Measurements from ENCODE around the gene FIGNL1.

Gene FIGNL1

GRCh38 chr7:50413561-50413960 is 36.6 kb downstream of the FIGNL1 start:
- H3K9ac ChIP-seq (ENCODE audit: low read length in 2 of 2): no peak overlapping the region
- no peak overlapping the region for H3K27ac ChIP-seq (ENCODE audit: low read length)
- no peaks in the 10 kb centered on the region for H3K27me3 ChIP-seq (ENCODE audit: control insufficient read depth in 1 of 2, insufficient read depth in 2 of 2, low read length in 2 of 2)
- H3K36me3 ChIP-seq (ENCODE audit: control insufficient read depth in 2 of 2, insufficient read depth in 2 of 2, low read length in 2 of 2): no peaks in the 10 kb centered on the region
- no peak overlapping the region for H3K4me3 ChIP-seq (ENCODE audit: low read length in 2 of 2)
- H3K4me1 ChIP-seq (ENCODE audit: control insufficient read depth, insufficient read depth, low read length): no peaks in the 10 kb centered on the region
- no peaks in the 10 kb centered on the region for H3K9me3 ChIP-seq (ENCODE audit: control insufficient read depth in 2 of 2, low read length in 2 of 2)

GRCh38 chr7:50412973-50413372 is 37.2 kb downstream of the FIGNL1 start:
- H3K9ac ChIP-seq (ENCODE audit: low read length in 2 of 2): no peak overlapping the region
- H3K4me3 ChIP-seq (ENCODE audit: low read length in 2 of 2): no peak overlapping the region
- H3K27ac ChIP-seq (ENCODE audit: low read length): no peak overlapping the region
- H3K36me3 ChIP-seq (ENCODE audit: control insufficient read depth in 2 of 2, insufficient read depth in 2 of 2, low read length in 2 of 2): no peaks in the 10 kb centered on the region
- no peaks in the 10 kb centered on the region for H3K9me3 ChIP-seq (ENCODE audit: control insufficient read depth in 2 of 2, low read length in 2 of 2)
- no peaks in the 10 kb centered on the region for H3K4me1 ChIP-seq (ENCODE audit: control insufficient read depth, insufficient read depth, low read length)
- no peaks in the 10 kb centered on the region for H3K27me3 ChIP-seq (ENCODE audit: control insufficient read depth in 1 of 2, insufficient read depth in 2 of 2, low read length in 2 of 2)

DNA sequence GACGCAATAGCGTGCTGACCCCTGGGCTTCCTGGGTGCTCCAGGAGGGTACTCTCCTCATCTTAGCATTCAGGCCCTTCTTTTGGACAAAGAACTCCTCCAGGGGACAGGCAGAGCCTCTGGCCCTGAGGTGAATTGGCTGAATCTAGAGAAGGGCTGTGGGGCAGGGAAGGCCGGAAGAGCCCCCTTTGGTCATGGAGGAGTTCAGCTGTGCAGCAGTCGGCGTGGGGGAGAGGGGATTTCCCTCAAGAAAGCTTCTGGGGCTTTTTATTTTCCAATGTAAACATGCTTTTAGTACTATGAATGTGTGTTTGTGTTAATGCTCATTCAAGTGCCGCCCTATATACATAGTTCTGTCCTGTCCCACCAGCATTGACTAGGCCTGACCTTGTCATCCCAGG is 38.8 kb downstream of the FIGNL1 start:
- Histone ChIP-seq H3K4me3 (ENCODE audit: low read length in 2 of 2) (no peak overlapping the region), H3K9me3 (ENCODE audit: control insufficient read depth in 2 of 2, low read length in 2 of 2) (no peaks in the 10 kb centered on the region), H3K27ac (ENCODE audit: low read length) (no peak overlapping the region), H3K9ac (ENCODE audit: low read length in 2 of 2) (no peak overlapping the region), H3K36me3 (ENCODE audit: control insufficient read depth in 2 of 2, insufficient read depth in 2 of 2, low read length in 2 of 2) (no peaks in the 10 kb centered on the region), H3K4me1 (ENCODE audit: control insufficient read depth, insufficient read depth, low read length) (no peaks in the 10 kb centered on the region), H3K27me3 (ENCODE audit: control insufficient read depth in 1 of 2, insufficient read depth in 2 of 2, low read length in 2 of 2) (peaks cover 0 to 8% of the 10 kb centered on the region in 2 donors)

GRCh38 chr7:50409856-50410745 is 40.0 kb downstream of the FIGNL1 start:
- H3K27ac ChIP-seq (ENCODE audit: low read length): no peak overlapping the region

DNA sequence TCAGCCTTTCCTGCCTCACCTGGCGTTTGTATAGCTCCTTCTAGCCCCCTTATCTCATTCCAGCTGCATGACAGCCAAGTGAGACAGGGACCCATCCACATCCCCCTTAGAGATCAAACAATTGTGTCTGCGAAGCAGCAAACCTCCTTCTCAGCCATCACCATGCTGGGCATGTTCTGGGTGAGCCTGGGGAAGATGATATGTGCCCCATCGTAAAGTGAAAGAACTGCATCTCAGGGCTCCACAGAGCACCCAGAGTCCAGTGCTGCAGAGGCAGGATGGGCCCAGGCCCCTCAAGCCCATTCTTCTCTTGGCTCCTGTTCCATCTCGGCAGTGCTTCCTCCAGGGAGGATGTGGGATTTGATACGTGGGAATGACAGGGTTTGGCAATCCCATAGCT is 43.2 kb downstream of the FIGNL1 start:
- Histone ChIP-seq H3K27ac (ENCODE audit: low read length) (no peak overlapping the region), H3K9me3 (ENCODE audit: control insufficient read depth in 2 of 2, low read length in 2 of 2) (no peaks in the 10 kb centered on the region), H3K4me1 (ENCODE audit: control insufficient read depth, insufficient read depth, low read length) (no peaks in the 10 kb centered on the region), H3K36me3 (ENCODE audit: control insufficient read depth in 2 of 2, insufficient read depth in 2 of 2, low read length in 2 of 2) (no peaks in the 10 kb centered on the region), H3K9ac (ENCODE audit: low read length in 2 of 2) (no peak overlapping the region), H3K4me3 (ENCODE audit: low read length in 2 of 2) (no peak overlapping the region), H3K27me3 (ENCODE audit: control insufficient read depth in 1 of 2, insufficient read depth in 2 of 2, low read length in 2 of 2) (peaks cover 0 to 13% of the 10 kb centered on the region in 2 donors)

More at GRCh38 chr7:50409856-50410745, 40.0 kb downstream of the FIGNL1 start:
- no peaks in the 10 kb centered on the region for H3K9me3 ChIP-seq (ENCODE audit: control insufficient read depth in 2 of 2, low read length in 2 of 2)
- no peak overlapping the region for H3K9ac ChIP-seq (ENCODE audit: low read length in 2 of 2)
- H3K4me3 ChIP-seq (ENCODE audit: low read length in 2 of 2): no peak overlapping the region
- no peaks in the 10 kb centered on the region for H3K36me3 ChIP-seq (ENCODE audit: control insufficient read depth in 2 of 2, insufficient read depth in 2 of 2, low read length in 2 of 2)
- H3K27me3 ChIP-seq (ENCODE audit: control insufficient read depth in 1 of 2, insufficient read depth in 2 of 2, low read length in 2 of 2): peaks cover 0 to 10% of the 10 kb centered on the region in 2 donors
- no peaks in the 10 kb centered on the region for H3K4me1 ChIP-seq (ENCODE audit: control insufficient read depth, insufficient read depth, low read length)

GRCh38 chr7:50405221-50405620 is 44.9 kb downstream of the FIGNL1 start:
- no peaks in the 10 kb centered on the region for H3K36me3 ChIP-seq (ENCODE audit: control insufficient read depth in 2 of 2, insufficient read depth in 2 of 2, low read length in 2 of 2)
- H3K27me3 ChIP-seq (ENCODE audit: control insufficient read depth in 1 of 2, insufficient read depth in 2 of 2, low read length in 2 of 2): peaks cover 0 to 20% of the 10 kb centered on the region in 2 donors
- no peaks in the 10 kb centered on the region for H3K9me3 ChIP-seq (ENCODE audit: control insufficient read depth in 2 of 2, low read length in 2 of 2)
- H3K4me3 ChIP-seq (ENCODE audit: low read length in 2 of 2): no peak overlapping the region
- no peak overlapping the region for H3K9ac ChIP-seq (ENCODE audit: low read length in 2 of 2)
- no peaks in the 10 kb centered on the region for H3K4me1 ChIP-seq (ENCODE audit: control insufficient read depth, insufficient read depth, low read length)
- H3K27ac ChIP-seq (ENCODE audit: low read length): no peak overlapping the region

- Histone ChIP-seq H3K27ac (ENCODE audit: low read length) (no peak overlapping the region), H3K4me1 (ENCODE audit: control insufficient read depth, insufficient read depth, low read length) (no peaks in the 10 kb centered on the region), H3K9me3 (ENCODE audit: control insufficient read depth in 2 of 2, low read length in 2 of 2) (no peaks in the 10 kb centered on the region), H3K4me3 (ENCODE audit: low read length in 2 of 2) (no peak overlapping the region), H3K36me3 (ENCODE audit: control insufficient read depth in 2 of 2, insufficient read depth in 2 of 2, low read length in 2 of 2) (no peaks in the 10 kb centered on the region), H3K27me3 (ENCODE audit: control insufficient read depth in 1 of 2, insufficient read depth in 2 of 2, low read length in 2 of 2) (peaks cover 0 to 20% of the 10 kb centered on the region in 2 donors), H3K9ac (ENCODE audit: low read length in 2 of 2) (no peak overlapping the region)
Observed at GRCh38 chr7:50404392-50404791, 45.8 kb downstream of the FIGNL1 start.

DNA sequence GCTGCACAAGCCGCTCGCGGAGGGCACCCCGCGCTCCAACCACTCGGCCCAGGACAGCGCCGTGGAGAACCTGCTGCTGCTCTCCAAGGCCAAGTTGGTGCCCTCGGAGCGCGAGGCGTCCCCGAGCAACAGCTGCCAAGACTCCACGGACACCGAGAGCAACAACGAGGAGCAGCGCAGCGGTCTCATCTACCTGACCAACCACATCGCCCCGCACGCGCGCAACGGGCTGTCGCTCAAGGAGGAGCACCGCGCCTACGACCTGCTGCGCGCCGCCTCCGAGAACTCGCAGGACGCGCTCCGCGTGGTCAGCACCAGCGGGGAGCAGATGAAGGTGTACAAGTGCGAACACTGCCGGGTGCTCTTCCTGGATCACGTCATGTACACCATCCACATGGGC is 50.0 kb downstream of the FIGNL1 start:
- Histone ChIP-seq H3K36me3 (ENCODE audit: control insufficient read depth in 2 of 2, insufficient read depth in 2 of 2, low read length in 2 of 2) (no peaks in the 10 kb centered on the region), H3K9me3 (ENCODE audit: control insufficient read depth in 2 of 2, low read length in 2 of 2) (no peaks in the 10 kb centered on the region), H3K27me3 (ENCODE audit: control insufficient read depth in 1 of 2, insufficient read depth in 2 of 2, low read length in 2 of 2) (peaks cover 0 to 14% of the 10 kb centered on the region in 2 donors), H3K4me1 (ENCODE audit: control insufficient read depth, insufficient read depth, low read length) (no peaks in the 10 kb centered on the region), H3K27ac (ENCODE audit: low read length) (no peak overlapping the region), H3K9ac (ENCODE audit: low read length in 2 of 2) (no peak overlapping the region), H3K4me3 (ENCODE audit: low read length in 2 of 2) (no peak overlapping the region)

DNA sequence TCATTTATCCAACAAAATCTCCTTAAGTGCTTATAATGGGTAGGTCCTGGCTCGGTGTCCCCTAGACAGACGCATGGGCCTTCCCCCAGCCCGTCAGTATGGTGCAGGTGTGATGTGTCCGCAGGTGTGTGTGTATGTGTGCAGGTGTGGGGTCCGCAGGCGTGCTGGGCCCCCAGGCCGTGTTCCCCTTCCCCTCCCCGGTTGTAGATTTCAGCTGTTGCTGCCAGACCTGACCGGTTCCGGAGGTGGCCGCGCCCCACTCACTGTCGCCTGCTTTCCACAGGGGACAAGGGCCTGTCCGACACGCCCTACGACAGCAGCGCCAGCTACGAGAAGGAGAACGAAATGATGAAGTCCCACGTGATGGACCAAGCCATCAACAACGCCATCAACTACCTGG is 50.5 kb downstream of the FIGNL1 start:
- Histone ChIP-seq H3K27ac (ENCODE audit: low read length) (no peak overlapping the region), H3K36me3 (ENCODE audit: control insufficient read depth in 2 of 2, insufficient read depth in 2 of 2, low read length in 2 of 2) (no peaks in the 10 kb centered on the region), H3K9me3 (ENCODE audit: control insufficient read depth in 2 of 2, low read length in 2 of 2) (no peaks in the 10 kb centered on the region), H3K4me3 (ENCODE audit: low read length in 2 of 2) (no peak overlapping the region), H3K9ac (ENCODE audit: low read length in 2 of 2) (no peak overlapping the region), H3K4me1 (ENCODE audit: control insufficient read depth, insufficient read depth, low read length) (no peaks in the 10 kb centered on the region), H3K27me3 (ENCODE audit: control insufficient read depth in 1 of 2, insufficient read depth in 2 of 2, low read length in 2 of 2) (peaks cover 0 to 14% of the 10 kb centered on the region in 2 donors)

DNA sequence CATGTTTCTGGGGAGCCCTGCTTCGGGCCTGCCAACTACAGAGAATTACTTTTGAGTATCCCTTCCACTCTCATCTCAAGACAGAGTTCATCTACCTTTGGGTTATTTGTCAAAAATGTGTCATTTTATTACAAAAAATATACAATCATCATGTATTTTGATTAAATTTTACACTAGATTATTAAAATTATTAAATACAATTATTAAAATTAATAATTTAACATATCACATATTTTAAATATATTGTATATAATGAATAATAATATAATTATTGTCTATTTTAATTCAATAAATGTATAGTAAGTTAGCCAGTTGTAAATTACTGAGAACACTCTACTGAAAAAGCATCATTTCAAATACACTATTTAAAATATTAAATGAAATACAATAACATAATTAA is 50.9 kb downstream of the FIGNL1 start:
- Histone ChIP-seq H3K27me3 (ENCODE audit: control insufficient read depth in 1 of 2, insufficient read depth in 2 of 2, low read length in 2 of 2) (peaks cover 0 to 14% of the 10 kb centered on the region in 2 donors), H3K9ac (ENCODE audit: low read length in 2 of 2) (no peak overlapping the region), H3K4me1 (ENCODE audit: control insufficient read depth, insufficient read depth, low read length) (no peaks in the 10 kb centered on the region), H3K9me3 (ENCODE audit: control insufficient read depth in 2 of 2, low read length in 2 of 2) (no peaks in the 10 kb centered on the region), H3K36me3 (ENCODE audit: control insufficient read depth in 2 of 2, insufficient read depth in 2 of 2, low read length in 2 of 2) (no peaks in the 10 kb centered on the region), H3K4me3 (ENCODE audit: low read length in 2 of 2) (no peak overlapping the region), H3K27ac (ENCODE audit: low read length) (no peak overlapping the region)

DNA sequence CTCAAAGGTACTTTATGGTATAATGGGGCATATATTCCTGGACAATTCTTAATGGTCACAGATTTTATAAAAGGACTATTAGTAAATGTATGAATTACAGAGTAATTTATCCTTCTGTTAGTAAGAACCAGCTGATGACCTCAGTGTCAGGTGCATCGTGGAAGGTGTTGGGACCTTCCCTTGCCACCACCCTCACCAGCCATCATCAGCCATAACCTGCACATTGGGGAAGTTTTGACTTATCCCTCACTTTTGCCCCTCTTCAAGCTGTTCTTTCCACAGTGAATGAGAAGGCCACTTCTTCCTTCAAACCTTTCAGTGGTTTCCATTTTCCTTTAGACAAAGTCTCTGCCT is 52.2 kb downstream of the FIGNL1 start:
- no peaks in the 10 kb centered on the region for H3K4me1 ChIP-seq (ENCODE audit: control insufficient read depth, insufficient read depth, low read length)
- H3K9me3 ChIP-seq (ENCODE audit: control insufficient read depth in 2 of 2, low read length in 2 of 2): no peaks in the 10 kb centered on the region
- no peak overlapping the region for H3K9ac ChIP-seq (ENCODE audit: low read length in 2 of 2)
- no peaks in the 10 kb centered on the region for H3K36me3 ChIP-seq (ENCODE audit: control insufficient read depth in 2 of 2, insufficient read depth in 2 of 2, low read length in 2 of 2)
- no peak overlapping the region for H3K27ac ChIP-seq (ENCODE audit: low read length)
- peaks cover 0 to 14% of the 10 kb centered on the region in 2 donors for H3K27me3 ChIP-seq (ENCODE audit: control insufficient read depth in 1 of 2, insufficient read depth in 2 of 2, low read length in 2 of 2)
- no peak overlapping the region for H3K4me3 ChIP-seq (ENCODE audit: low read length in 2 of 2)

Data from stomach smooth muscle (tissue), 2 donors.